Measurements from ENCODE around the gene CDH22. TPM values are rescaled to one million over a fixed set of nuclear protein-coding genes. Genes with fewer than 3 reads are reported as not detected.

CDH22 gene
- total RNA-seq, 1 donor from 2014 or later: 0.13 TPM

DNA sequence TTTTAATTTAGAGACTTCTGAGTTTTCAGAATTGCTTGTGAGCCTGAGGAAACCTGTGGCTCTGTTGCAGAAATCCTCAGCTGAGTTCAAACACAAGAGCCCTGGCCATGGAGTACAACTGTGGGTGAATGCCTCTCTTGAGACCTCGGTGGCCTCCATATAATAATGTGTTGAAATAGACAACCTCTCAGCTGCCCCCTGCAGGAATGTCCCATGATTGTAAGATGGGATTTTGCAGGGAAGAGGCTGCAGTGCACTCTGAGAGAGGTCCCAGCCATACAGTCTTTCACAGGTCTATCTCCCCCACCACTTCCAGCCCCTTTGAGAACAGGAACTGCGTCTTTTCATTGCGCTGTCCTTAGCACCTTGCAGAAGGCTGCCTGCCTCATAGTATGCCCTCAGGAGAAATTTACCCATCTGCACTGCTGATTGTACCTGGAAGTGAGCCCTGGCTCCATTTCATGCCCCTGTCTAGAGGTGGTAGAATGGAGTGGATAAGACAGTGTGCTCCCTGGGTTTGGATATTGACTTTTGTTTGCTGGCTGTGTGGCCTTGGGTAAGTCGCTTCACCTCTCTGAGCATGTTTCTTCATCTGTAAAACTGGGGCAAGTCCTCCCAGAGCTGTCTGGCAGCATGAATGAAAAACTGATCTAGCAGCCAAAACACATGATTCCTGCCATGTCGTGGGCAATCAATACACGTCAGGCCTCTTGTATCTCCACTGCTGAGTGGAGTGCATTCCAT lies 16.8 kb upstream of the CDH22 start:
- peaks cover 3% of the 10 kb centered on the region for H3F3A ChIP-seq (ENCODE audit: low read depth)
- peak overlapping the region; percentile 16 for H3K27ac Mint-ChIP-seq
- H3K9ac ChIP-seq: no peak overlapping the region
- no peaks in the 10 kb centered on the region for H3K79me2 ChIP-seq (ENCODE audit: low read depth)
- no peaks in the 10 kb centered on the region for H3K36me3 ChIP-seq
- no peak overlapping the region for H3K4me3 ChIP-seq
- H3K9me3 ChIP-seq (ENCODE audit: low read depth): no peaks in the 10 kb centered on the region
- H3K27ac ChIP-seq: no peak overlapping the region
- no peak overlapping the region for H2AFZ ChIP-seq (replicated peaks)
- H3K4me3 Mint-ChIP-seq: no peak overlapping the region
- no peaks in the 10 kb centered on the region for H4K20me1 ChIP-seq (ENCODE audit: low read depth)
- H3K4me1 ChIP-seq: peaks cover 19% of the 10 kb centered on the region
- H3K27me3 ChIP-seq: peaks cover 4% of the 10 kb centered on the region
- H3K36me3 Mint-ChIP-seq: no peaks in the 10 kb centered on the region
- H3K9me3 Mint-ChIP-seq: no peaks in the 10 kb centered on the region
- H3K27me3 Mint-ChIP-seq (ENCODE audit: insufficient read depth, low read depth): peaks cover 22% of the 10 kb centered on the region
- TF ChIP-seq, protein P1, sequence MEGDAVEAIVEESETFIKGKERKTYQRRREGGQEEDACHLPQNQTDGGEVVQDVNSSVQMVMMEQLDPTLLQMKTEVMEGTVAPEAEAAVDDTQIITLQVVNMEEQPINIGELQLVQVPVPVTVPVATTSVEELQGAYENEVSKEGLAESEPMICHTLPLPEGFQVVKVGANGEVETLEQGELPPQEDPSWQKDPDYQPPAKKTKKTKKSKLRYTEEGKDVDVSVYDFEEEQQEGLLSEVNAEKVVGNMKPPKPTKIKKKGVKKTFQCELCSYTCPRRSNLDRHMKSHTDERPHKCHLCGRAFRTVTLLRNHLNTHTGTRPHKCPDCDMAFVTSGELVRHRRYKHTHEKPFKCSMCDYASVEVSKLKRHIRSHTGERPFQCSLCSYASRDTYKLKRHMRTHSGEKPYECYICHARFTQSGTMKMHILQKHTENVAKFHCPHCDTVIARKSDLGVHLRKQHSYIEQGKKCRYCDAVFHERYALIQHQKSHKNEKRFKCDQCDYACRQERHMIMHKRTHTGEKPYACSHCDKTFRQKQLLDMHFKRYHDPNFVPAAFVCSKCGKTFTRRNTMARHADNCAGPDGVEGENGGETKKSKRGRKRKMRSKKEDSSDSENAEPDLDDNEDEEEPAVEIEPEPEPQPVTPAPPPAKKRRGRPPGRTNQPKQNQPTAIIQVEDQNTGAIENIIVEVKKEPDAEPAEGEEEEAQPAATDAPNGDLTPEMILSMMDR (IDR thresholded peaks at IDR 0.05): peak; percentile 58
- TF ChIP-seq EZH2 (IDR thresholded peaks at IDR 0.05): no peak
- DNase-seq (ENCODE audit: low spot score): peak; percentile 60
- H3K4me2 ChIP-seq: no peak overlapping the region
- peaks cover 43% of the 10 kb centered on the region for H3K4me1 Mint-ChIP-seq

DNA sequence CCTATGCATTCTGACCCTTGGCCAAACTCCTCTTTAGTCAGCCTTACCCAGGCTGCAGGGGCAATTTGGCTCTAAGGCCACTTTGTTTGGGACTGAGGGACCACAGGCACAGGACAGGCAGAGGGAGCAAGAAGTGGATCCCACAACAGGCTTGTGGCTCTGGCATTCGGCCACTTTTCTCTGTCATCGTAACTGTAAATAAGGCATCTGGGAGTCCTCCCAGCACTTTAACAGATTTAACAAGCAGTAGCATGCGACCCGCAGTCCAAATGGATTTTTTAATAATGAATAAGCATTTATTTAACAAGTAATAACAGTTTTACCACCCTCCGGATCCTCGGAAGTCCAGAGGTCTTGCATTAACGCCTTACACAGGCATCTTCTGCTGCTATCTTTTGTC lies 16.1 kb upstream of the CDH22 start:
- peaks cover 19% of the 10 kb centered on the region for H3K4me1 ChIP-seq
- no peak overlapping the region for H3K27ac Mint-ChIP-seq
- no peaks in the 10 kb centered on the region for H3K36me3 ChIP-seq
- TF ChIP-seq, protein P1 (IDR thresholded peaks at IDR 0.05): no peak
- no peak for TF ChIP-seq EZH2 (IDR thresholded peaks at IDR 0.05)
- no peak for TF ChIP-seq EZH2phosphoT487 (IDR thresholded peaks at IDR 0.05)
- no peak overlapping the region for H3K4me3 Mint-ChIP-seq
- H3K27ac ChIP-seq: no peak overlapping the region
- peaks cover 44% of the 10 kb centered on the region for H3K4me1 Mint-ChIP-seq
- DNase-seq (ENCODE audit: low spot score): no peak
- no peaks in the 10 kb centered on the region for H4K20me1 ChIP-seq (ENCODE audit: low read depth)
- H3K4me3 ChIP-seq: no peak overlapping the region
- H3K36me3 Mint-ChIP-seq: no peaks in the 10 kb centered on the region
- no peak overlapping the region for H3K4me2 ChIP-seq
- peaks cover 18% of the 10 kb centered on the region for H3K27me3 Mint-ChIP-seq (ENCODE audit: insufficient read depth, low read depth)
- H3K9me3 ChIP-seq (ENCODE audit: low read depth): no peaks in the 10 kb centered on the region
- H3K79me2 ChIP-seq (ENCODE audit: low read depth): no peaks in the 10 kb centered on the region
- peaks cover 4% of the 10 kb centered on the region for H3K27me3 ChIP-seq
- peaks cover 3% of the 10 kb centered on the region for H3F3A ChIP-seq (ENCODE audit: low read depth)
- H3K9me3 Mint-ChIP-seq: no peaks in the 10 kb centered on the region
- H2AFZ ChIP-seq (replicated peaks): no peak overlapping the region
- H3K9ac ChIP-seq: no peak overlapping the region

DNA sequence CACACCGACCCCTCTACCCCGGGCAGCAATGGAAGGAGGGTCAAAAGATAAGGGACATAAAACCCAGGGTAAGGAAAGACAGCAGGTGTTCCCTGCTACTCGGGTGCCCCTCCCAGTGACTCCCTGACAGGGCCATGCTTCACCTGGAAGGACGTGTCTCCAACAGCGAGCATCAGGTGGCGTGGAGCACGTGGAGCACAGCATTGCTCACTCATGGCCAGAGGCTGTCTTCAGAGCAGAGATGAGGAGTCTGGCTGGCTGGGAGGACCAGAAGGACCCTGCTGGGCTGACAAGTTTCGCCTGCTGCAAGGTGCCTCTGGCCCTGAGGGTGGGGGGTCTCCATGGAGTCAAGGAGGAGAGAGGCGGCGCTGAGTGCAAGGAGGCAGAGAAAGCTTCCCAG lies 15.3 kb upstream of the CDH22 start:
- Mint-ChIP-seq H3K27ac (no peak overlapping the region), H3K4me1 (peaks cover 41% of the 10 kb centered on the region), H3K27me3 (ENCODE audit: insufficient read depth, low read depth) (peaks cover 14% of the 10 kb centered on the region)

More for the DNA sequence above, 15.3 kb upstream of the CDH22 start:
- Histone ChIP-seq H3K9me3 (ENCODE audit: low read depth) (no peaks in the 10 kb centered on the region), H3K4me3 (no peak overlapping the region), H3K27me3 (peaks cover 4% of the 10 kb centered on the region), H2AFZ (replicated peaks) (no peak overlapping the region), H3K4me2 (no peak overlapping the region), H3K27ac (no peak overlapping the region), H3K4me1 (peaks cover 12% of the 10 kb centered on the region), H3K36me3 (no peaks in the 10 kb centered on the region), H4K20me1 (ENCODE audit: low read depth) (no peaks in the 10 kb centered on the region), H3F3A (ENCODE audit: low read depth) (peaks cover 3% of the 10 kb centered on the region), H3K79me2 (ENCODE audit: low read depth) (no peaks in the 10 kb centered on the region), H3K9ac (no peak overlapping the region)
- TF ChIP-seq EZH2phosphoT487 (IDR thresholded peaks at IDR 0.05): no peak
- no peak for TF ChIP-seq EZH2 (IDR thresholded peaks at IDR 0.05)
- TF ChIP-seq, protein P1 (IDR thresholded peaks at IDR 0.05): no peak
- no peak for DNase-seq (ENCODE audit: low spot score)
- no peaks in the 10 kb centered on the region for H3K9me3 Mint-ChIP-seq
- no peak overlapping the region for H3K4me3 Mint-ChIP-seq
- H3K36me3 Mint-ChIP-seq: no peaks in the 10 kb centered on the region
